SU-DHL-6 (cell line): ENCODE data around the gene ZNF678.

Source experiments
- EZH2phosphoT487 ChIP-seq: fragments of 200-600 bp; sonication (generic), shearing (Covaris generic); conservative IDR thresholded peaks from 2 replicates; pipeline ENCODE4 v1.6.1; 2018; ENCODE audit warnings: mild to moderate bottlenecking, antibody characterized with exemption, low read length, moderate library complexity, mixed read lengths
- TF ChIP-seq, protein P1 (sequence below): fragments of 200-600 bp; sonication (generic); IDR thresholded peaks from one replicate; pipeline ENCODE4 v1.5.1; 2017; ENCODE audit warnings: antibody characterized with exemption, mild to moderate bottlenecking, low read length, moderate library complexity; ENCODE audit not compliant: insufficient read depth, poor library complexity, severe bottlenecking

DNA sequence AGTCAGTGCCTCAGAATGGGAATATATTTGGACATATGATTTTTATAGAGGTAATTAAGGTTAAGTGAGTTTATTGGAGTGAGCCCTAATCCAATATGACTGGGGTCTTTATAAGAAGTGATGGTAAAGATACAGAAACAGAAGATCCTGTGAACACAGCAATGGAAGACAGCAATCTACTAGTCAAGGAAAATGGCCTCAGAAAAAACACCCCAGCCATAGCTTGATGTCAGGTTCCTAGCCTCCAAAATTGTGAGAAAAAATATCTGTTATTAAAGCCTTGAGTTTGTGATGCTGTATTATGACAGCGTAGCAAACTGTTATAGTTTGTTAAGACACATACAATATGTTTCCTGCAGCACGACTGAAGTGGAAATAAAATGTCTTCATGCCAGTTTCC is 99.6 kb downstream of the ZNF678 start:
- TF ChIP-seq, protein P1, sequence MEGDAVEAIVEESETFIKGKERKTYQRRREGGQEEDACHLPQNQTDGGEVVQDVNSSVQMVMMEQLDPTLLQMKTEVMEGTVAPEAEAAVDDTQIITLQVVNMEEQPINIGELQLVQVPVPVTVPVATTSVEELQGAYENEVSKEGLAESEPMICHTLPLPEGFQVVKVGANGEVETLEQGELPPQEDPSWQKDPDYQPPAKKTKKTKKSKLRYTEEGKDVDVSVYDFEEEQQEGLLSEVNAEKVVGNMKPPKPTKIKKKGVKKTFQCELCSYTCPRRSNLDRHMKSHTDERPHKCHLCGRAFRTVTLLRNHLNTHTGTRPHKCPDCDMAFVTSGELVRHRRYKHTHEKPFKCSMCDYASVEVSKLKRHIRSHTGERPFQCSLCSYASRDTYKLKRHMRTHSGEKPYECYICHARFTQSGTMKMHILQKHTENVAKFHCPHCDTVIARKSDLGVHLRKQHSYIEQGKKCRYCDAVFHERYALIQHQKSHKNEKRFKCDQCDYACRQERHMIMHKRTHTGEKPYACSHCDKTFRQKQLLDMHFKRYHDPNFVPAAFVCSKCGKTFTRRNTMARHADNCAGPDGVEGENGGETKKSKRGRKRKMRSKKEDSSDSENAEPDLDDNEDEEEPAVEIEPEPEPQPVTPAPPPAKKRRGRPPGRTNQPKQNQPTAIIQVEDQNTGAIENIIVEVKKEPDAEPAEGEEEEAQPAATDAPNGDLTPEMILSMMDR = no peak
- TF ChIP-seq EZH2phosphoT487 = no peak
